ENCODE data around the gene JPT2.

JPT2 gene

GRCh38 chr16:1677942-1678499 is at the start of gene JPT2:
Gene JPT2 (plus strand): TSS chr16:1678279. CDS start chr16:1678313, 34 bp downstream.
- peak; percentile 98 for DNase-seq

- no peak for DNase-seq
Observed at GRCh38 chr16:1630450-1631213, 47.4 kb upstream of the JPT2 start.

- no peak for DNase-seq
Observed at GRCh38 chr16:1631230-1631629, 46.8 kb upstream of the JPT2 start.

- DNase-seq: no peak
Observed at GRCh38 chr16:1631931-1632637, 46.0 kb upstream of the JPT2 start.

- DNase-seq: no peak
Observed at GRCh38 chr16:1632638-1632970, 45.5 kb upstream of the JPT2 start.

- DNase-seq: no peak
Observed at GRCh38 chr16:1633310-1633709, 44.8 kb upstream of the JPT2 start.

- no peak for DNase-seq
Observed at GRCh38 chr16:1634541-1634940, 43.5 kb upstream of the JPT2 start.

GRCh38 chr16:1635070-1635469 is 43.0 kb upstream of the JPT2 start:
- no peak for DNase-seq

GRCh38 chr16:1637526-1637925 is 40.6 kb upstream of the JPT2 start:
- DNase-seq: no peak

- DNase-seq: no peak
Observed at GRCh38 chr16:1638757-1639156, 39.3 kb upstream of the JPT2 start.

GRCh38 chr16:1639282-1639681 is 38.8 kb upstream of the JPT2 start:
- no peak for DNase-seq

- no peak for DNase-seq
Observed at GRCh38 chr16:1639860-1640259, 38.2 kb upstream of the JPT2 start.

- DNase-seq: no peak
Observed at GRCh38 chr16:1640261-1640941, 37.7 kb upstream of the JPT2 start.

GRCh38 chr16:1641261-1641660 is 36.8 kb upstream of the JPT2 start:
- no peak for DNase-seq

GRCh38 chr16:1642148-1642547 is 35.9 kb upstream of the JPT2 start:
- DNase-seq: no peak

- no peak for DNase-seq
Observed at GRCh38 chr16:1642753-1643152, 35.3 kb upstream of the JPT2 start.

- no peak for DNase-seq
Observed at GRCh38 chr16:1643521-1643920, 34.6 kb upstream of the JPT2 start.

GRCh38 chr16:1645914-1646525 is 32.1 kb upstream of the JPT2 start:
- peak; percentile 25 for DNase-seq

GRCh38 chr16:1647856-1648255 is 30.2 kb upstream of the JPT2 start:
- no peak for DNase-seq

GRCh38 chr16:1650131-1650530 is 27.9 kb upstream of the JPT2 start:
- DNase-seq: no peak

GRCh38 chr16:1651094-1651973 is 26.7 kb upstream of the JPT2 start:
- no peak for DNase-seq

GRCh38 chr16:1651974-1652312 is 26.1 kb upstream of the JPT2 start:
- no peak for DNase-seq

All from NCI-H2227 treated with DMSO at 0.1 percent for 48 hours (cell line).